Measurements from ENCODE around the gene EIF3L.

Gene EIF3L

DNA sequence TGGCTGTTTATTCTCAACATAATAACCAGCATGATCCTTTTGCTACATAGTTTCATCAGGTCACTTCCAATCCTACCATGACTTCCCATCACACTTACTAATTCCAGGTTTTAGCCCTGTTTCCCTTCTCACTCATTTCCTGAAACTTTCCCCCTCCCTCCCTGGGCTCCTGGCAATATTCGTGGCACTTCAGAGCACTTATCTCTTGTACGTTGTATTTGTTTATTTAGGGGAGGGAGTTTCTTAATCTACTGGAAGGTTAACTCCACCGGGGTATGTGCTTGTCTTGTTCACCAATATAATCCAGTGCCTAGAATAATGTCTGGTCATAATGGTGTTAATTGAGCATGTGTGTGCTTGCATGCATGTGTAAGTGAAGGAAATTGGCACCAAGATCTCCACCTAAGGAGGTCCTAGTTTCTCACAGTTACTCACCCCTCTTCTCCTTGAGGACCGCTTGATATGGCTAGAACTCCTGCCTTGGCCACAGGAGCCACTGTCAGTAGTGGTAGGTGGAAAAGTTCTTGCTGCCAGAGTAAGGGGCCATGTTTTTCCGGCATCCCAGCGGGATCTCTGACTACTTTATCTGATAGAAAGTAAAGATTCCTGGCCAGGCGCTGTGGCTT is 11.7 kb downstream of the EIF3L start:
- ATAC-seq: no peak
- TF ChIP-seq SNAI2 (CRISPR knock-in tag; IDR thresholded peaks at IDR 0.05) (no peak), ZFP3 (CRISPR knock-in tag; IDR thresholded peaks at IDR 0.05) (no peak), ESRRG (CRISPR knock-in tag; IDR thresholded peaks at IDR 0.05) (no peak), CSDC2 (CRISPR knock-in tag; IDR thresholded peaks at IDR 0.05) (no peak), ZNF8 (CRISPR knock-in tag; IDR thresholded peaks at IDR 0.05) (no peak), RARB (CRISPR knock-in tag; IDR thresholded peaks at IDR 0.05) (no peak), PPARA (CRISPR knock-in tag; IDR thresholded peaks at IDR 0.05; ENCODE audit: borderline replicate concordance) (no peak)
- TF ChIP-seq, protein P1, sequence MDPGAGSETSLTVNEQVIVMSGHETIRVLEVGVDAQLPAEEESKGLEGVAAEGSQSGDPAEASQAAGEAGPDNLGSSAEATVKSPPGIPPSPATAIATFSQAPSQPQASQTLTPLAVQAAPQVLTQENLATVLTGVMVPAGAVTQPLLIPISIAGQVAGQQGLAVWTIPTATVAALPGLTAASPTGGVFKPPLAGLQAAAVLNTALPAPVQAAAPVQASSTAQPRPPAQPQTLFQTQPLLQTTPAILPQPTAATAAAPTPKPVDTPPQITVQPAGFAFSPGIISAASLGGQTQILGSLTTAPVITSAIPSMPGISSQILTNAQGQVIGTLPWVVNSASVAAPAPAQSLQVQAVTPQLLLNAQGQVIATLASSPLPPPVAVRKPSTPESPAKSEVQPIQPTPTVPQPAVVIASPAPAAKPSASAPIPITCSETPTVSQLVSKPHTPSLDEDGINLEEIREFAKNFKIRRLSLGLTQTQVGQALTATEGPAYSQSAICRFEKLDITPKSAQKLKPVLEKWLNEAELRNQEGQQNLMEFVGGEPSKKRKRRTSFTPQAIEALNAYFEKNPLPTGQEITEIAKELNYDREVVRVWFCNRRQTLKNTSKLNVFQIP (CRISPR knock-in tag; IDR thresholded peaks at IDR 0.05; ENCODE audit: borderline replicate concordance, low read depth): no peak
- TF ChIP-seq, protein P2, sequence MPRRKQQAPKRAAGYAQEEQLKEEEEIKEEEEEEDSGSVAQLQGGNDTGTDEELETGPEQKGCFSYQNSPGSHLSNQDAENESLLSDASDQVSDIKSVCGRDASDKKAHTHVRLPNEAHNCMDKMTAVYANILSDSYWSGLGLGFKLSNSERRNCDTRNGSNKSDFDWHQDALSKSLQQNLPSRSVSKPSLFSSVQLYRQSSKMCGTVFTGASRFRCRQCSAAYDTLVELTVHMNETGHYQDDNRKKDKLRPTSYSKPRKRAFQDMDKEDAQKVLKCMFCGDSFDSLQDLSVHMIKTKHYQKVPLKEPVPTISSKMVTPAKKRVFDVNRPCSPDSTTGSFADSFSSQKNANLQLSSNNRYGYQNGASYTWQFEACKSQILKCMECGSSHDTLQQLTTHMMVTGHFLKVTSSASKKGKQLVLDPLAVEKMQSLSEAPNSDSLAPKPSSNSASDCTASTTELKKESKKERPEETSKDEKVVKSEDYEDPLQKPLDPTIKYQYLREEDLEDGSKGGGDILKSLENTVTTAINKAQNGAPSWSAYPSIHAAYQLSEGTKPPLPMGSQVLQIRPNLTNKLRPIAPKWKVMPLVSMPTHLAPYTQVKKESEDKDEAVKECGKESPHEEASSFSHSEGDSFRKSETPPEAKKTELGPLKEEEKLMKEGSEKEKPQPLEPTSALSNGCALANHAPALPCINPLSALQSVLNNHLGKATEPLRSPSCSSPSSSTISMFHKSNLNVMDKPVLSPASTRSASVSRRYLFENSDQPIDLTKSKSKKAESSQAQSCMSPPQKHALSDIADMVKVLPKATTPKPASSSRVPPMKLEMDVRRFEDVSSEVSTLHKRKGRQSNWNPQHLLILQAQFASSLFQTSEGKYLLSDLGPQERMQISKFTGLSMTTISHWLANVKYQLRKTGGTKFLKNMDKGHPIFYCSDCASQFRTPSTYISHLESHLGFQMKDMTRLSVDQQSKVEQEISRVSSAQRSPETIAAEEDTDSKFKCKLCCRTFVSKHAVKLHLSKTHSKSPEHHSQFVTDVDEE (CRISPR knock-in tag; IDR thresholded peaks at IDR 0.05): no peak

DNA sequence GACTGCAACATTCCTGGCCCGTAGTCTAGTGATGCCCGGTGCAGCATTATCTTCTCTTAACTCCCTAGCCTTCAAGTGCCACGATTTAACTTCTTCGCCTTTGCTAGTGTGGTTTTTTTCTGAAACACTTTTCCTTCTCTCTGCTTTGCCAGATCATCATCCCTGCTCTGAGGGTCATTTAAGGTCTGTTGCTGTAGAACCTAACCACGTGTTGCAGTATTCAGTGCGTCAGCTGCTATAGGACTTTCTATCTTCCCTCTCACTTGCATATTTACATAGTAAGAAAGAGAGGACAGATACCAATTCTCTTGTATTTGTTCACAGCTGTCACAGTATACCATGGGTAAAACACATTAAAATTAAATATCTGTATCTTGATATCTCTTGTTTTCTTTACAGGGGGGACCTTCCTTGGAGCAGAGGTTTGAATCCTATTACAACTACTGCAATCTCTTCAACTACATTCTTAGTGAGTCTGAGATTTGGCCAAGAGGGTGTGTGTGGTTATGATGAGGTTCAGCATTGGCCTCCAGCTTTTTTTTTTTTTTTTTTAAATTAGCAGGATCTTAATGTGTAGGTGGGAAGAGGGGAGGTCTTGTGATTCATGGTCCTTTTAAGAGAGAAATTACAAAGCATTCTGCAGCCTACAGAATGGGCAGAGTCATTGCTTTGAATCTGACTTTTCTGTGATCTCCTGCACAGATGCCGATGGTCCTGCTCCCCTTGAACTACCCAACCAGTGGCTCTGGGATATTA is 13.5 kb downstream of the EIF3L start:
- TF ChIP-seq, protein P3, sequence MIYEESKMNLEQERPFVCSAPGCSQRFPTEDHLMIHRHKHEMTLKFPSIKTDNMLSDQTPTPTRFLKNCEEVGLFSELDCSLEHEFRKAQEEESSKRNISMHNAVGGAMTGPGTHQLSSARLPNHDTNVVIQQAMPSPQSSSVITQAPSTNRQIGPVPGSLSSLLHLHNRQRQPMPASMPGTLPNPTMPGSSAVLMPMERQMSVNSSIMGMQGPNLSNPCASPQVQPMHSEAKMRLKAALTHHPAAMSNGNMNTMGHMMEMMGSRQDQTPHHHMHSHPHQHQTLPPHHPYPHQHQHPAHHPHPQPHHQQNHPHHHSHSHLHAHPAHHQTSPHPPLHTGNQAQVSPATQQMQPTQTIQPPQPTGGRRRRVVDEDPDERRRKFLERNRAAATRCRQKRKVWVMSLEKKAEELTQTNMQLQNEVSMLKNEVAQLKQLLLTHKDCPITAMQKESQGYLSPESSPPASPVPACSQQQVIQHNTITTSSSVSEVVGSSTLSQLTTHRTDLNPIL (CRISPR knock-in tag; IDR thresholded peaks at IDR 0.05; ENCODE audit: low read depth): no peak
- TF ChIP-seq PPARA (CRISPR knock-in tag; IDR thresholded peaks at IDR 0.05; ENCODE audit: borderline replicate concordance) (no peak), ZNF8 (CRISPR knock-in tag; IDR thresholded peaks at IDR 0.05) (no peak), ESRRG (CRISPR knock-in tag; IDR thresholded peaks at IDR 0.05) (no peak), ZFP3 (CRISPR knock-in tag; IDR thresholded peaks at IDR 0.05) (no peak), ZNF70 (CRISPR knock-in tag; IDR thresholded peaks at IDR 0.05) (no peak), RARB (CRISPR knock-in tag; IDR thresholded peaks at IDR 0.05) (no peak), ZFP30 (CRISPR knock-in tag; IDR thresholded peaks at IDR 0.05) (no peak), TCF4 (CRISPR knock-in tag; IDR thresholded peaks at IDR 0.05; ENCODE audit: borderline replicate concordance) (no peak)
- TF ChIP-seq, protein P2 (CRISPR knock-in tag; IDR thresholded peaks at IDR 0.05): no peak
- ATAC-seq: no peak

DNA sequence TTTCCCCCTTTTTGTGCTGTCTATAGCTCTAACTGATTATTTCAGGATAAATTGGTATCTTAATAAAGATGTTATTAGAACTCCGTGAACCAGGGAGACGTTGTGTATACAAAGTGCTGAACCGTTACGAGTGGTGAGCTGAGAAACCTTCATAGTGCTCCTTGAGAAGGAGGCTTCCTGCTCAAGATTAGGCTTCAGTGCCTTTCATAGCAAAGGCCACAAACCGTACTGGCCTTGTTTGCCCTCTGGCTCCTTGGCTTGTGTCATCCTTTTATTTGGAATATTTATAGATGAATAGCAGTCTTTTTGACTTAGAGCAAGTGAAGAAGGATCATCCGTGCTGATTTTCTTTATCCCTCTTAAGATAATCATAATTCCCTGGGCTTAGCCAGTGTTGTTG is 16.3 kb downstream of the EIF3L start:
- no peak for ATAC-seq
- TF ChIP-seq, protein P3 (CRISPR knock-in tag; IDR thresholded peaks at IDR 0.05; ENCODE audit: low read depth): no peak
- TF ChIP-seq SNAI2 (CRISPR knock-in tag; IDR thresholded peaks at IDR 0.05): no peak
- TF ChIP-seq ARNTL (CRISPR knock-in tag; IDR thresholded peaks at IDR 0.05; ENCODE audit: borderline replicate concordance, low read depth): no peak
- no peak for TF ChIP-seq ZNF565 (CRISPR knock-in tag; conservative IDR thresholded peaks at IDR 0.05; ENCODE audit: low read depth)
- no peak for TF ChIP-seq PPARA (CRISPR knock-in tag; IDR thresholded peaks at IDR 0.05; ENCODE audit: borderline replicate concordance)
- TF ChIP-seq ZNF70 (CRISPR knock-in tag; IDR thresholded peaks at IDR 0.05): no peak
- no peak for TF ChIP-seq ZFP3 (CRISPR knock-in tag; IDR thresholded peaks at IDR 0.05)
- no peak for TF ChIP-seq ZNF8 (CRISPR knock-in tag; IDR thresholded peaks at IDR 0.05)
- TF ChIP-seq, protein P4, sequence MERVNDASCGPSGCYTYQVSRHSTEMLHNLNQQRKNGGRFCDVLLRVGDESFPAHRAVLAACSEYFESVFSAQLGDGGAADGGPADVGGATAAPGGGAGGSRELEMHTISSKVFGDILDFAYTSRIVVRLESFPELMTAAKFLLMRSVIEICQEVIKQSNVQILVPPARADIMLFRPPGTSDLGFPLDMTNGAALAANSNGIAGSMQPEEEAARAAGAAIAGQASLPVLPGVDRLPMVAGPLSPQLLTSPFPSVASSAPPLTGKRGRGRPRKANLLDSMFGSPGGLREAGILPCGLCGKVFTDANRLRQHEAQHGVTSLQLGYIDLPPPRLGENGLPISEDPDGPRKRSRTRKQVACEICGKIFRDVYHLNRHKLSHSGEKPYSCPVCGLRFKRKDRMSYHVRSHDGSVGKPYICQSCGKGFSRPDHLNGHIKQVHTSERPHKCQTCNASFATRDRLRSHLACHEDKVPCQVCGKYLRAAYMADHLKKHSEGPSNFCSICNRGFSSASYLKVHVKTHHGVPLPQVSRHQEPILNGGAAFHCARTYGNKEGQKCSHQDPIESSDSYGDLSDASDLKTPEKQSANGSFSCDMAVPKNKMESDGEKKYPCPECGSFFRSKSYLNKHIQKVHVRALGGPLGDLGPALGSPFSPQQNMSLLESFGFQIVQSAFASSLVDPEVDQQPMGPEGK (CRISPR knock-in tag; IDR thresholded peaks at IDR 0.05; ENCODE audit: borderline replicate concordance): no peak
- TF ChIP-seq ZC3H10 (CRISPR knock-in tag; IDR thresholded peaks at IDR 0.05): no peak
- no peak for TF ChIP-seq ESRRG (CRISPR knock-in tag; IDR thresholded peaks at IDR 0.05)
- no peak for TF ChIP-seq GLIS3 (CRISPR knock-in tag; IDR thresholded peaks at IDR 0.05)
- no peak for TF ChIP-seq RARB (CRISPR knock-in tag; IDR thresholded peaks at IDR 0.05)
- no peak for TF ChIP-seq ZFP30 (CRISPR knock-in tag; IDR thresholded peaks at IDR 0.05)
- TF ChIP-seq, protein P1 (CRISPR knock-in tag; IDR thresholded peaks at IDR 0.05; ENCODE audit: borderline replicate concordance, low read depth): no peak
